GM12878 (cell line): Measurements from ENCODE around the gene PKDREJ. TPM values are rescaled to one million over a fixed set of nuclear protein-coding genes. Genes with fewer than 3 reads are reported as not detected.

Experiments used
- ATAC-seq: fragments of 200-7000 bp; cut with Tn5 transposase; 3 replicates; pipeline ENCODE4 v1.9.1; 2020; ENCODE audit warnings: mild to moderate bottlenecking, moderate library complexity
- BruUV-seq: library from RNA; stranded (reverse); fragments of 400-500 nt; replicated peaks from 2 replicates; lab custom pipeline; 2021; lab: Mats Ljungman, UMichigan
- CTCF ChIA-PET: fragments of 300-600 bp; sonication (Branson Sonifier 250); formaldehyde crosslinking; extraction: SDS; loops from one replicate; lab custom pipeline; 2021; ENCODE audit warnings: inconsistent platforms; lab: Yijun Ruan, JAX
- POLR2A ChIA-PET: fragments of 350-600 bp; formaldehyde crosslinking; extraction: SDS; loops from one replicate; lab custom pipeline; 2021; ENCODE audit warnings: inconsistent platforms; lab: Charles Lee
- RAD21 ChIA-PET: fragments of 300-600 bp; sonication (Branson Sonifier 250); formaldehyde crosslinking; loops from one replicate; lab custom pipeline; 2023; ENCODE audit warnings: antibody characterized with exemption; ENCODE audit not compliant: unreplicated experiment; lab: Charles Lee
- SMC1A ChIA-PET: fragments of 300-600 bp; sonication (Branson Sonifier 250); formaldehyde crosslinking; loops from one replicate; lab custom pipeline; 2023; ENCODE audit not compliant: unreplicated experiment, uncharacterized antibody; lab: Charles Lee
- DNase-seq: peaks from one replicate; pipeline ENCODE4 v3.0.0-alpha.2; 2011; ENCODE audit warnings: low read depth, low spot score
- FAIRE-seq: peaks from 3 replicates; lab custom pipeline; 2011; peaks lifted over from hg19 to GRCh38; lab: Jason Lieb, UNC
- H2AFZ ChIP-seq: 2 replicates; pipeline ENCODE4 v1.6.0; 2011; ENCODE audit warnings: low read depth, low read length, control low read depth; ENCODE audit not compliant: control insufficient read depth
- H3K27ac ChIP-seq: 2 replicates; pipeline ENCODE4 v1.5.1; 2011; ENCODE audit warnings: control low read depth; ENCODE audit not compliant: control insufficient read depth, insufficient read depth
- H3K27me3 ChIP-seq, 2 experiments: replicated peaks in 1 of 2; 2 replicates each; pipeline versions ENCODE4 v1.6.0 to v1.6.1; 2011; ENCODE audit warnings: low read length in 1 of 2; ENCODE audit not compliant: control insufficient read depth in 2 of 2, insufficient read depth in 2 of 2
- H3K36me3 ChIP-seq, 2 experiments: 2 replicates each; pipeline ENCODE4 v1.5.1; 2011; ENCODE audit warnings: low read length in 1 of 2; ENCODE audit not compliant: control insufficient read depth in 2 of 2, insufficient read depth in 2 of 2
- H3K4me1 ChIP-seq: 2 replicates; pipeline ENCODE4 v1.6.1; 2011; ENCODE audit warnings: mild to moderate bottlenecking, low read length, moderate library complexity, mixed read lengths; ENCODE audit not compliant: control insufficient read depth, insufficient read depth
- H3K4me2 ChIP-seq: 2 replicates; pipeline ENCODE4 v1.6.0; 2011; ENCODE audit warnings: control low read depth; ENCODE audit not compliant: control insufficient read depth, insufficient read depth
- H3K4me3 ChIP-seq: fragments of 200-600 bp; sonication (generic); 2 replicates; pipeline ENCODE4 v1.5.1; 2016
- H3K79me2 ChIP-seq: 2 replicates; pipeline ENCODE4 v1.6.0; 2011; ENCODE audit warnings: low read length; ENCODE audit not compliant: control insufficient read depth, insufficient read depth
- H3K9ac ChIP-seq: 2 replicates; pipeline ENCODE4 v1.8.0; 2011; ENCODE audit warnings: low read length, control low read depth, mixed read lengths; ENCODE audit not compliant: control insufficient read depth, insufficient read depth
- H3K9me3 ChIP-seq: replicated peaks from 3 replicates; pipeline ENCODE4 v1.5.1; 2011; ENCODE audit warnings: mild to moderate bottlenecking, low read length; ENCODE audit not compliant: control insufficient read depth, insufficient read depth
- H4K20me1 ChIP-seq: 2 replicates; pipeline ENCODE4 v1.6.0; 2011; ENCODE audit not compliant: control insufficient read depth, insufficient read depth
- BCL3 ChIP-seq: IDR thresholded peaks from 2 replicates; pipeline ENCODE4 v1.6.1; 2011; ENCODE audit warnings: borderline replicate concordance, low read depth, mild to moderate bottlenecking, moderate library complexity, low read length; ENCODE audit not compliant: insufficient read depth, poor library complexity, severe bottlenecking
- CUX1 ChIP-seq: IDR thresholded peaks from 2 replicates; pipeline ENCODE4 v1.6.1; 2012; ENCODE audit warnings: improper control_type of control experiment, low read depth, low read length; ENCODE audit not compliant: insufficient replicate concordance
- HDAC2 ChIP-seq: fragments of 200-600 bp; sonication (generic); IDR thresholded peaks from 2 replicates; pipeline ENCODE4 v1.6.1; 2017
- KDM1A ChIP-seq: fragments of 200-600 bp; sonication (generic); IDR thresholded peaks from 2 replicates; pipeline ENCODE4 v1.6.1; 2016; ENCODE audit warnings: borderline replicate concordance
- NFXL1 ChIP-seq: fragments of 450-650 bp; IDR thresholded peaks from 2 replicates; pipeline ENCODE4 v1.6.1; 2017; ENCODE audit warnings: antibody characterized with exemption, mild to moderate bottlenecking, borderline replicate concordance
- RAD21 ChIP-seq: IDR thresholded peaks from 2 replicates; pipeline ENCODE4 v1.6.1; 2011; ENCODE audit warnings: mild to moderate bottlenecking, low read depth, low read length, moderate library complexity; ENCODE audit not compliant: insufficient read depth
- RB1 ChIP-seq: fragments of 450-650 bp; formaldehyde crosslinking; IDR thresholded peaks from 2 replicates; pipeline ENCODE4 v1.6.1; 2017; ENCODE audit warnings: mild to moderate bottlenecking, borderline replicate concordance
- RCOR1 ChIP-seq: conservative IDR thresholded peaks from 2 replicates; pipeline ENCODE4 v1.6.1; 2012; ENCODE audit warnings: low read depth, low read length, improper control_type of control experiment
- RFX5 ChIP-seq: IDR thresholded peaks from 2 replicates; pipeline ENCODE4 v1.6.1; 2011; ENCODE audit warnings: low read depth, low read length, improper control_type of control experiment
- RUNX3 ChIP-seq: IDR thresholded peaks from 2 replicates; pipeline ENCODE4 v1.6.1; 2012; ENCODE audit warnings: low read length, inconsistent platforms
- SIX5 ChIP-seq: IDR thresholded peaks from 2 replicates; pipeline ENCODE4 v1.6.1; 2011; ENCODE audit warnings: mild to moderate bottlenecking, low read depth, low read length, moderate library complexity; ENCODE audit not compliant: severe bottlenecking
- USF1 ChIP-seq: IDR thresholded peaks from 2 replicates; pipeline ENCODE4 v1.6.1; 2011; ENCODE audit warnings: borderline replicate concordance, low read depth, mild to moderate bottlenecking, moderate library complexity, mixed read lengths, low read length; ENCODE audit not compliant: insufficient read depth; ENCODE audit errors: extremely low read length
- ZBED1 ChIP-seq: IDR thresholded peaks from 2 replicates; pipeline ENCODE4 v1.6.1; 2016; ENCODE audit warnings: borderline replicate concordance
- ZNF622 ChIP-seq: fragments of 450-650 bp; IDR thresholded peaks from 2 replicates; pipeline ENCODE4 v1.6.1; 2017; ENCODE audit warnings: mild to moderate bottlenecking, inconsistent platforms
- WGBS: methylation state at CpG from one replicate; pipeline ENCODE4 v1.1.6; 2016; ENCODE audit warnings: low lambda C conversion rate; ENCODE audit not compliant: insufficient replicate concordance, insufficient coverage; ENCODE audit errors: missing lambda C conversion rate; 5-methylcytosine and 5-hydroxymethylcytosine counted together
- in situ Hi-C: fragments of 300-500 bp; cut with MboI; formaldehyde crosslinking; loops from 9 replicates; pipeline ENCODE4 v1.14.3; 2018; ENCODE audit warnings: mixed read lengths
- intact Hi-C: fragments of 100-400 bp; cut with micrococcal nuclease; formaldehyde crosslinking; loops from one replicate; pipeline ENCODE4 v1.14.2; 2022; ENCODE audit not compliant: unreplicated experiment
- polyA plus RNA-seq, 11 experiments: library from polyadenylated mRNA; depleted of rRNA in 4 of 11; unstranded in 6 of 11; stranded (reverse) in 5 of 11; fragments of >200 nt; fragmentation: Nextera tagmentation in 4 of 11; fragmentation: Illumina TruSeq in 1 of 11; extraction: Ambion mirVana in 4 of 11; extraction: Trizol in 1 of 11; gene quantifications; 1 replicate in 1 of 11; 2 replicates in 10 of 11; pipeline versions ENCODE4 v1.2.1 to v1.2.3, GENCODE V29; 2011 to 2016; ENCODE audit warnings: inconsistent platforms in 2 of 11, missing spikeins in 2 of 11, low read depth in 1 of 11
- total RNA-seq, 4 experiments: library from RNA; depleted of rRNA in 3 of 4; stranded (reverse); fragments of >200 nt in 3 of 4; fragmentation: Illumina TruSeq in 1 of 4; extraction: Trizol in 1 of 4; gene quantifications; 2 replicates each; pipeline versions ENCODE4 v1.2.1 to v1.2.3, GENCODE V29; 2013 to 2021

Gene PKDREJ
- total and polyA plus RNA-seq, 10 of the 15 experiments (the other 5 are each of a cell fraction or from before 2014, with no cell fraction given) = 0.02 to 0.03 TPM; not detected in 8

- intact Hi-C loops (loop anchor here (2.0 to 5.0 kb wide), 3 partner anchors 38 to 174 kb away; partner anchors contain the start of genes CDPF1 and TRMU), in situ Hi-C loops (no loop called here)
- peak; percentile 96 for DNase-seq
- no peaks in the 10 kb centered on the region for H3K27me3 ChIP-seq
- CTCF ChIA-PET = interaction anchor here (0.6 to 2.0 kb wide), 11 partner anchors 9 to 290 kb away, joined by 3 to 9 read pairs (median 3); partner anchors contain the start of gene CDPF1
- peak; percentile 97 for ATAC-seq
- H3K4me3 ChIP-seq = peak within 1 kb of the TSS; percentile 100
- H3K79me2 ChIP-seq = peaks cover 34% of the 10 kb centered on the region
- RAD21 ChIA-PET = interaction anchor here (1.0 to 1.7 kb wide), 10 partner anchors 8 to 175 kb away, joined by 3 to 10 read pairs (median 4); partner anchors contain the start of genes CDPF1 and TTC38
- TSS peak; percentile 99 for BruUV-seq
- no peaks in the 10 kb centered on the region for H4K20me1 ChIP-seq
- POLR2A ChIA-PET = interaction anchor here (0.6 to 2.3 kb wide), 5 partner anchors 16 to 1338 kb away, joined by 3 to 9 read pairs (median 4); partner anchors contain the start of gene CDPF1
- FAIRE-seq = peak; percentile 100
- H3K9ac ChIP-seq = peak within 1 kb of the TSS; percentile 95
- peak within 1 kb of the TSS; percentile 95 for H3K27ac ChIP-seq
- H2AFZ ChIP-seq = peak within 1 kb of the TSS; percentile 87
- peaks cover 32% of the 10 kb centered on the region for H3K4me1 ChIP-seq
- under 1% methylated on average over 59 of the region's 76 CpGs for WGBS
- peaks cover 8 to 16% of the 10 kb centered on the region in 2 experiments for H3K36me3 ChIP-seq
- no peaks in the 10 kb centered on the region; the same call in 2 of the 3 replicates for H3K9me3 ChIP-seq
- peak within 1 kb of the TSS; percentile 100 for H3K4me2 ChIP-seq
- SMC1A ChIA-PET = interaction anchor here (0.5 to 1.8 kb wide), 8 partner anchors 16 to 174 kb away, joined by 3 to 7 read pairs (median 4); partner anchors contain the start of gene TRMU
- TF ChIP-seq ZNF622 = no peak
- TF ChIP-seq SIX5 = peak; percentile 79
- TF ChIP-seq ZBED1 = 0 out of 2 replicates have a peak, but pooled peaks have one; percentile 28
- TF ChIP-seq RCOR1 = no peak
- peak; percentile 48; the same call in 1 of the 2 replicates for TF ChIP-seq RFX5
- no peak for TF ChIP-seq RB1
- peak; percentile 80; the same call in 1 of the 2 replicates for TF ChIP-seq HDAC2
- TF ChIP-seq RUNX3 = peak; percentile 38
- no peak for TF ChIP-seq KDM1A
- TF ChIP-seq USF1 = no peak
- peak; percentile 49 for TF ChIP-seq RAD21
- TF ChIP-seq CUX1 = no peak
- TF ChIP-seq BCL3 = no peak
- TF ChIP-seq NFXL1 = no peak
These were observed 33.4 kb upstream of the PKDREJ start, which contains the start of gene GTSE1 for GRCh38 chr22:46296257-46297150. TSS of gene GTSE1 (plus strand) at chr22:46296870. CDS start at chr22:46297401, 531 bp downstream.
